ENCODE results near the gene ANKFN1. TPM values are rescaled to one million over a fixed set of nuclear protein-coding genes. Genes with fewer than 3 reads are reported as not detected.

The ANKFN1 gene
- total and polyA plus RNA-seq, 3 donors from 2014 or later, result 3.7 to 11.4 (median 5.1) TPM

DNA sequence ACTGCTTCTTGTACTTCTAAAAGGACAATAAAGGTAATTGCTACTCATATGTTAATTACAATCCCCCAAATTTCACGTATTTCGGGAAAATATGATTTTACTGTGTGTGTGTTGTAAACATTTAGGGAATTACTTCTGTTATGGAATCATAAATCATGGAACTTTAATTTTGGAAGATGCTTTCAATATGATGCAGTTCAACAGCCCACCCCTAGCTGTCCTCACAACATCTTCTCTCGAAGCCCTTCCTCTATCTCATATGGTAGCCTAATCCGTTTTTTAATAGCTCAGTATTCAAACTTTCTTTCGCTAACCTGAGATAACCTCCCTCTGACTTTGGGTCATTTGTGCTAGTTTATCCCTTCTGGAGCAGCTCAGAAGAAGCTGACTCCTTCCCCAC lies 78.4 kb downstream of the ANKFN1 start:
- DNase-seq, result no peak
- intact Hi-C loops (cut with DNase I; ENCODE audit: low total_unique reads), result no loop called here
- Histone ChIP-seq H3K27me3 (no peaks in the 10 kb centered on the region), H3K4me3 (no peak overlapping the region), H3K9me3 (no peaks in the 10 kb centered on the region), H3K4me1 (no peaks in the 10 kb centered on the region), H3K27ac (no peak overlapping the region), H3K36me3 (ENCODE audit: low read depth, missing control alignments) (no peaks in the 10 kb centered on the region)
- whole genome bisulfite sequencing, 2 donors, result 76 to 80% methylated on average over 5 of the region's 5 CpGs
- TF ChIP-seq, protein P1, sequence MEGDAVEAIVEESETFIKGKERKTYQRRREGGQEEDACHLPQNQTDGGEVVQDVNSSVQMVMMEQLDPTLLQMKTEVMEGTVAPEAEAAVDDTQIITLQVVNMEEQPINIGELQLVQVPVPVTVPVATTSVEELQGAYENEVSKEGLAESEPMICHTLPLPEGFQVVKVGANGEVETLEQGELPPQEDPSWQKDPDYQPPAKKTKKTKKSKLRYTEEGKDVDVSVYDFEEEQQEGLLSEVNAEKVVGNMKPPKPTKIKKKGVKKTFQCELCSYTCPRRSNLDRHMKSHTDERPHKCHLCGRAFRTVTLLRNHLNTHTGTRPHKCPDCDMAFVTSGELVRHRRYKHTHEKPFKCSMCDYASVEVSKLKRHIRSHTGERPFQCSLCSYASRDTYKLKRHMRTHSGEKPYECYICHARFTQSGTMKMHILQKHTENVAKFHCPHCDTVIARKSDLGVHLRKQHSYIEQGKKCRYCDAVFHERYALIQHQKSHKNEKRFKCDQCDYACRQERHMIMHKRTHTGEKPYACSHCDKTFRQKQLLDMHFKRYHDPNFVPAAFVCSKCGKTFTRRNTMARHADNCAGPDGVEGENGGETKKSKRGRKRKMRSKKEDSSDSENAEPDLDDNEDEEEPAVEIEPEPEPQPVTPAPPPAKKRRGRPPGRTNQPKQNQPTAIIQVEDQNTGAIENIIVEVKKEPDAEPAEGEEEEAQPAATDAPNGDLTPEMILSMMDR (IDR thresholded peaks at IDR 0.05), result no peak
- TF ChIP-seq POLR2A (IDR thresholded peaks at IDR 0.05), result no peak

- no peak for DNase-seq
- no peak for TF ChIP-seq POLR2A (IDR thresholded peaks at IDR 0.05)
- TF ChIP-seq, protein P1 (IDR thresholded peaks at IDR 0.05), result no peak
- no peaks in the 10 kb centered on the region for H3K9me3 ChIP-seq
- H3K27me3 ChIP-seq, result no peaks in the 10 kb centered on the region
- H3K36me3 ChIP-seq (ENCODE audit: low read depth, missing control alignments), result no peaks in the 10 kb centered on the region
- intact Hi-C loops (cut with DNase I; ENCODE audit: low total_unique reads), result no loop called here
- no peak overlapping the region for H3K4me3 ChIP-seq
- no peaks in the 10 kb centered on the region for H3K4me1 ChIP-seq
- no peak overlapping the region for H3K27ac ChIP-seq
- 93 to 98% methylated on average over 2 of the region's 2 CpGs for WGBS, 2 donors
Measured at GRCh38 chr17:56244268-56244890, 91.1 kb downstream of the ANKFN1 start.

- Histone ChIP-seq H3K9me3 (no peaks in the 10 kb centered on the region), H3K4me1 (no peaks in the 10 kb centered on the region), H3K4me3 (no peak overlapping the region), H3K27ac (no peak overlapping the region), H3K27me3 (no peaks in the 10 kb centered on the region), H3K36me3 (ENCODE audit: low read depth, missing control alignments) (no peaks in the 10 kb centered on the region)
- WGBS, 2 donors, result 71 to 88% methylated on average over 1 of the region's 1 CpG
- no peak for DNase-seq
- intact Hi-C loops (cut with DNase I; ENCODE audit: low total_unique reads), result no loop called here
- no peak for TF ChIP-seq POLR2A (IDR thresholded peaks at IDR 0.05)
- TF ChIP-seq, protein P1 (IDR thresholded peaks at IDR 0.05), result no peak
Measured at GRCh38 chr17:56247816-56248215, 94.5 kb downstream of the ANKFN1 start.

DNA sequence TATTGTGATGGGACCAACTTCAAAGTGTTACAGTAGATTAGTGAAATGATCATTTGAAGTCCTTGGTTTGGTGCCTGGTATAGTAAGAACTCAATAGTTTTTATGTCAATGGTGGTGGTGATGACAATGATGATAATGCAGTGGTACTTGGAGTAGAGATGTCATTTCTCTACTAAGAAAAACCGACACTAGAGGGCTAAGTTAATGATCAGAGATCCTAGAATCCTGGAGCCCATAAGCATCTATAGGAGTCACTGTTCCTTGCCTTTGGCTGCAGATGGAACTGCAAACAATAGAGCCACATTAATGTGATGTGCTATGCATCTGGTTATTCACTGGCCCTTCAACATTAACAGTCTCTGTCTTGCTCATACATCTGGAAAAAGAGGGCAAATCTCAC lies 103.8 kb downstream of the ANKFN1 start:
- Histone ChIP-seq H3K36me3 (ENCODE audit: low read depth, missing control alignments) (no peaks in the 10 kb centered on the region), H3K4me3 (no peak overlapping the region), H3K4me1 (no peaks in the 10 kb centered on the region), H3K9me3 (no peaks in the 10 kb centered on the region), H3K27ac (no peak overlapping the region), H3K27me3 (no peaks in the 10 kb centered on the region)
- intact Hi-C loops (cut with DNase I; ENCODE audit: low total_unique reads), result no loop called here
- 63 to 64% methylated on average over 1 of the region's 1 CpG for WGBS, 2 donors
- TF ChIP-seq, protein P1 (IDR thresholded peaks at IDR 0.05), result no peak
- no peak for TF ChIP-seq POLR2A (IDR thresholded peaks at IDR 0.05)
- no peak for DNase-seq

DNA sequence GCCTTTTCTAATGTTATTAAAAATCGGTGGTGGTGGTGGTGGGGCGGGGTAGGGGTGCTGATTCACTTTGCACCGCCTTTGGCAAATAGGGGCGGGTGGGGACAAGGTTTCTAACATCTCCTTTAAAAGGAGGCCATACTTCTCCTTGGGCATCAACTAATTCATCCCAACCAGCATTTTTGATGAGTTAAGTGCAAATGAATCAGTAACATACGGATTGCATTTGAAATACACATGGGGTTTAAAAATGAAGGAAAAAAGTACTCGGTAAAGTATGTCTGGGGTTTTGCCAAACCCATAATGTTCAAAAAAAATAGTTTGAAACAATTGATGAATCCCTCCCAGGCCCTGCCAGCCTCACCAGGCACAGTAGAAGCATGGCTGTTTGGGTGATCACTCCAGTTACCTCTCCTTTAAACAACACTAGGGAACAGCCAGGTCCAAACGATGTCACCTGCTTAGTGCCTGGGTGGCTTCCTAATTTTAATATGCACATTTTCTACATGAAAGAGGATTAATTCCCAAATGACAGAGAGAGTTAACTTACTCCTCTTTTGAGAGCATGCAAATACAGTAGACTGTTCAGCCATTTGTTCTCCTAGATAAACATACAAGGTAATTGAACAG lies 107.2 kb downstream of the ANKFN1 start:
- H3K36me3 ChIP-seq (ENCODE audit: low read depth, missing control alignments), result no peaks in the 10 kb centered on the region
- no peaks in the 10 kb centered on the region for H3K27me3 ChIP-seq
- no peaks in the 10 kb centered on the region for H3K9me3 ChIP-seq
- intact Hi-C loops (cut with DNase I; ENCODE audit: low total_unique reads), result no loop called here
- no peak for TF ChIP-seq POLR2A (IDR thresholded peaks at IDR 0.05)
- TF ChIP-seq, protein P1 (IDR thresholded peaks at IDR 0.05), result no peak
- no peak for DNase-seq
- no peaks in the 10 kb centered on the region for H3K4me1 ChIP-seq
- no peak overlapping the region for H3K27ac ChIP-seq
- H3K4me3 ChIP-seq, result no peak overlapping the region
- WGBS, 2 donors, result 78 to 84% methylated on average over 7 of the region's 7 CpGs
